GM12865 (cell line): ENCODE data around the gene UBAC2.

ENCODE experiments used
- DNase-seq: peaks from one replicate; pipeline ENCODE4 v3.0.0; 2010; ENCODE audit warnings: low read depth
- H3K4me3 ChIP-seq: 2 replicates; pipeline ENCODE4 v1.5.1; 2011; ENCODE audit warnings: mild to moderate bottlenecking, low read depth, low read length, control low read depth
- TF ChIP-seq, protein P1 (sequence below): IDR thresholded peaks from 2 replicates; pipeline ENCODE4 v1.5.1; 2011; ENCODE audit warnings: low read length, control low read depth, low read depth, inconsistent platforms; ENCODE audit not compliant: insufficient read depth; ENCODE audit errors: missing control alignments

The UBAC2 gene

DNA sequence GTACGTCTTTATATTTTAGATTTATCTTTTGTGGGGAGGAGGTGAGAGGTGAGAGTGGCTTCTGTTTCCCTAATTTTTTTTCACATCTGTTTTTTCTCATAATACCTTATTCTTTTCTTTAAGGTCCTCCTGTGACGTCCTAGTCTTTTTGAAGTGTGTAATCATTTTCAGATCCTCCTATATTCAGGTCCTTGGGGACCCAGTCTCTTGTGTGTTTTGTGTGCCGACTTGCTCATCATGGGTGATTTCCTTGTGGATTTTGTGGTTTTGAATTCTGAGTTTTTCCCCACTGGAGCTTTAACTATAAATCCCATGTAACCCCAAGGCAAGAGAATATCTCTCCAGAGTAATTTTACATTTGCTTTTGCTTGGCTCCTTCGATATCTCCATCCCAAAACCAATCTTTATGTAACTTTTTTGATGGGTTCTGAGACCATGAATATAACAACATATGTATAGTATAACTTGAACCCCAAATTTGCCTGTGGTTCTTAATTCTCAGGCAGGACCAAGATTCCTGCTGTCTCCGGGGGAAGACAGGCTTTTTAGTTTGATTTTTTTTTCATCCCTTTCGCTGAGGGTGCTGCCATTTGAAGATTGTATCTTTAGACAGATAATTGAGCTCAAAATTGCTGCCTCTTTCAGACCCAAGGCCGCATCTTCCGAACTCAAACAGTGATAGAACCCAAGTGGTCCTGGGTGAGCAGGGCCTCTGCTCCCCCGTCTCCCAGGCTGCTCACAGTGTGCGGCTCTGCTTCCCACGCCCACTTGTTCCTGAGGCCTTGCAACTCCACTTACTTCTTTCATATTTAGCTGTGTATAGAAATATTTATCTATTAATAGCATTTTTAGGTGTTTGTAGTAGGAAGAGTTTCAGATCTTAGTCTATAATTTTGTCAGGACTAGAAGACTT, 165.7 kb downstream of the UBAC2 start:
- TF ChIP-seq, protein P1, sequence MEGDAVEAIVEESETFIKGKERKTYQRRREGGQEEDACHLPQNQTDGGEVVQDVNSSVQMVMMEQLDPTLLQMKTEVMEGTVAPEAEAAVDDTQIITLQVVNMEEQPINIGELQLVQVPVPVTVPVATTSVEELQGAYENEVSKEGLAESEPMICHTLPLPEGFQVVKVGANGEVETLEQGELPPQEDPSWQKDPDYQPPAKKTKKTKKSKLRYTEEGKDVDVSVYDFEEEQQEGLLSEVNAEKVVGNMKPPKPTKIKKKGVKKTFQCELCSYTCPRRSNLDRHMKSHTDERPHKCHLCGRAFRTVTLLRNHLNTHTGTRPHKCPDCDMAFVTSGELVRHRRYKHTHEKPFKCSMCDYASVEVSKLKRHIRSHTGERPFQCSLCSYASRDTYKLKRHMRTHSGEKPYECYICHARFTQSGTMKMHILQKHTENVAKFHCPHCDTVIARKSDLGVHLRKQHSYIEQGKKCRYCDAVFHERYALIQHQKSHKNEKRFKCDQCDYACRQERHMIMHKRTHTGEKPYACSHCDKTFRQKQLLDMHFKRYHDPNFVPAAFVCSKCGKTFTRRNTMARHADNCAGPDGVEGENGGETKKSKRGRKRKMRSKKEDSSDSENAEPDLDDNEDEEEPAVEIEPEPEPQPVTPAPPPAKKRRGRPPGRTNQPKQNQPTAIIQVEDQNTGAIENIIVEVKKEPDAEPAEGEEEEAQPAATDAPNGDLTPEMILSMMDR = no peak
- DNase-seq = peak; percentile 62
- no peak overlapping the region for H3K4me3 ChIP-seq

DNA sequence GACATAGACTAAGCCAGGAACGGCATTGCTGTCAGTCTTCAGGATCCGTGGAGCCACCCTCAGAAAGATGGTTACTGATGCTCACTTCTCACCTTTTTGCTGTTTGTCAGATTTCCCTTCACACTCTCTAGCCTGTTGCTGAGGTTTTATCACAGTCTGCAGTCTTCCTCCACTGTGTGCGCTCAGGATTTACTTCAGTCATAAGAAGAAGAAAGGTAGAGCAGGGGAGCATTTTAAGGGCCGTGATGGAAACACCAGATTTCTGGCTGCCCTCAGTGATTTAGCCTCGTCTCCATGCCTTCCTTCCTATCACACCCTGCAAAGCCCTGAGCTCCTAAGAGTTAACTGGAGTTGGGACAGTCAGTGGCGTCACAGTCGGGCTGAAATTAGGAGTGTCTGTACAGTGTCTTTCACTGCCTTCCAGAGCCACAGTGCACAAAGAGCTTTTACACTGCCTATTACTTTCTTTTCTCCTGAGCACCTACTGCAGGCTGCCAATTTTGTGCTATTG, 166.5 kb downstream of the UBAC2 start:
- no peak for DNase-seq
- H3K4me3 ChIP-seq = no peak overlapping the region
- TF ChIP-seq, protein P1 = no peak

DNA sequence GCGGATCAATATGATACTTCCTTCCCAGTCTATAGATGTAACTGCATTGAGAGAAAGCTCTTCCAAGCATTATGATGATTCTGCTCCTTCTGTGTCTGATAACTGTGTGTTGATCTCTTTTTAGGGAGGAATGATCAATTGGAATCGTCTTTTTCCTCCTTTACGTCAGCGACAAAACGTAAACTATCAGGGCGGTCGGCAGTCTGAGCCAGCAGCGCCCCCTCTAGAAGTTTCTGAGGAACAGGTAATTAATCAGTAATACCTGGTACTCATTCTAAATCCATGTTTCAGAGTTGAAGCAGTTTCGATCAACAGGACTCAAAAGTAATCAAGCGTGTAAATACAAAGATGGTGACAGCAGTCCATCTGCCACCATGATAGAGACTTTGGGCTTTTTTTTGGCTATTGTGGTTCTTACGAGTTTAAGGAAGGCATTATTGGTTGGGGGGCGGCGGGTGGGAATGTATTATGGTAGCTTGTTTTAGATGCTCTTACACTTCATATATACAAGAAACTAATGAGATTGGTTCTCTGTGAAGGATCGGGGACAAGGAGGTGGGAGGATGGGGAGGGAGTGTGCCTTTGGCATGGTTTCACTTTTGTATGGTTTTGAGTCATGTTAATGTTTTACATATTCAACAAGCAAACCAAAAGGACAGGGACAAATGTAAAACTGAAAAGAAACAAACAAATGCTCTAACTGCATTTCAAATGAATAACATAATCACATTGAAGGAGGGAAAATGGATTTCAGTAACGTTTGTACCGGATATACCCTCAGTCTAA, 167.2 kb downstream of the UBAC2 start:
- TF ChIP-seq, protein P1 = no peak
- no peak overlapping the region for H3K4me3 ChIP-seq
- DNase-seq = no peak

DNA sequence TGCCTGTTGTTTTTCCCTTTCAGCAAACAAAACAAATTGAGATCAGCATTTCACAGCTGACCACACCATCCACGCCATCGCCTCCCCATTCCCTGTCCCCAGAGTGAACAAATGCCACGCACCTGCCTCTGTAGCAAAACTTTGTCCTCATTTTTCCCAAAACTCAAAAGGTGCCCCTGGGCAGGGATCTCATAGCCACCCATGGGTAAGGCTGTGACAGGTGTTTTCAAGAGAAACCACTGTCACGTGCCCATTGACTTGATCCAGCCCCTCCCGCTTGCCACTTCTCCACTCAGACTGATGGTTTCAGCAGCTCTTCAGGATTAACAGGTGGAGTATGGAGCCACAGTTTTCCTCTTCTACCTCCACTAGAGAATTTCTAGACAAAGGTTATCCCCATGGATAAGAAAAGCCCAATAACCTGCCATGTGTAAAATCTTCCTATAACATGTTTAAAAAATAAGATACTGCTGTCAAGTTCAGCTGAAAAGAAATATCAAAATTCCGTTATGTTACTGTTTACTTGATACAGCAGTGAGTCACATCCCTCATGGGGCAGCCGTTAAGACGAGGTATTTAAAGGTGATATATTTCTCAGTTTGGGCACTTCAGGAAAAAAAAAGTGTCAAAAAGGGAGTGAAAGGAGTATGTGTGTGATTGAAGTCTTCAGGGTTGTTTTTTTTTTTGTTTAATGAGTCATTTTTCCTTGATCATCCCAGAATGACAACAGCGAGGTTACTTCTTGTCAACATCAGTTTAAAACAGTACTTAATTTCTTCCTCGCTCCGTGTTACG, 170.0 kb downstream of the UBAC2 start:
- no peak for DNase-seq
- TF ChIP-seq, protein P1 = no peak
- no peak overlapping the region for H3K4me3 ChIP-seq

DNA sequence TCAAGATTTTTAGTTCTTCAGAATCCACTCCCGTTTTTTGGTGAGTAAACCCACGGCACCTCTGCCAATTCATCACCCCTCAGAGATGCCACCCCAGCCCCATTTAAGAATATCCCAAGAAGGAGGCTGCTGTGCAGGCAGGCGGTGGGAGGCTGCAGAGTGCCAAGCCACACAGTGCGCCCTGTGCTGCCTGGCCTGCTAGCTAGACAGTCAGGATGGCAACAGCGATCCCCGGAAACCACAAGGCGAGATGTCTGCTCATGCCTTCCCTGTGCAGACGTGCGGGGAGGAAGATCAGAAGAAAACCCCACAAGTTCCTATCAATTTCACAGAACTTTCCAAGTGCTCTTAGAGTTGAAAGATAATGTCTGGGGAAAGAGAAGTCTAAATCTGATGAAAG, 171.3 kb downstream of the UBAC2 start:
- DNase-seq = no peak
- TF ChIP-seq, protein P1 = no peak
- H3K4me3 ChIP-seq = no peak overlapping the region

DNA sequence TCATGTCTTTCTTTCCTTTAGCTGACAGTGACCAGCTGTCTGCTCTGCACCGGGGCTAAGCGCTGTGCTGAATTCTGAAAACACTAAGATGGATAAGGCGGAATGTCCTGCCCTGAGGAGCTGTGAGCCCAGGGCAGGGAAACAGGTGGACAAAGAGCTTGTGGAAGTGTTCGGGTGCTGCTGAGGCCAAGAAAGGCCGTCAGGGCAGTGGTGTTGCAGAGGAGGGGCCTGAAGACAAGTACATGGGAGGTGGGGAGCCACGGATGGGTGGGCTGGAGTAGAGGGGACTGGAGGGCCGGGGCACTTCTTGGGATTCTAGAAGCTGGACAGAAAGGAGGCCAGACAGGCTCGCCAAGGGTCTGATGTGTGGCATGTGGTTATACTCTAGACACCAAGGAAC, 172.8 kb downstream of the UBAC2 start:
- TF ChIP-seq, protein P1 = no peak
- H3K4me3 ChIP-seq = no peak overlapping the region
- no peak for DNase-seq
